GM19468 (cell line): ENCODE measurements around the gene SPEG.

Experiments
- ATAC-seq: cut with Tn5 transposase; IDR thresholded peaks from one replicate; pipeline ENCODE4 v1.9.1; 2021; ENCODE audit warnings: mild to moderate bottlenecking, moderate library complexity, moderate number of reproducible peaks; ENCODE audit not compliant: unreplicated experiment; ENCODE audit errors: extremely low read depth

The SPEG gene

DNA sequence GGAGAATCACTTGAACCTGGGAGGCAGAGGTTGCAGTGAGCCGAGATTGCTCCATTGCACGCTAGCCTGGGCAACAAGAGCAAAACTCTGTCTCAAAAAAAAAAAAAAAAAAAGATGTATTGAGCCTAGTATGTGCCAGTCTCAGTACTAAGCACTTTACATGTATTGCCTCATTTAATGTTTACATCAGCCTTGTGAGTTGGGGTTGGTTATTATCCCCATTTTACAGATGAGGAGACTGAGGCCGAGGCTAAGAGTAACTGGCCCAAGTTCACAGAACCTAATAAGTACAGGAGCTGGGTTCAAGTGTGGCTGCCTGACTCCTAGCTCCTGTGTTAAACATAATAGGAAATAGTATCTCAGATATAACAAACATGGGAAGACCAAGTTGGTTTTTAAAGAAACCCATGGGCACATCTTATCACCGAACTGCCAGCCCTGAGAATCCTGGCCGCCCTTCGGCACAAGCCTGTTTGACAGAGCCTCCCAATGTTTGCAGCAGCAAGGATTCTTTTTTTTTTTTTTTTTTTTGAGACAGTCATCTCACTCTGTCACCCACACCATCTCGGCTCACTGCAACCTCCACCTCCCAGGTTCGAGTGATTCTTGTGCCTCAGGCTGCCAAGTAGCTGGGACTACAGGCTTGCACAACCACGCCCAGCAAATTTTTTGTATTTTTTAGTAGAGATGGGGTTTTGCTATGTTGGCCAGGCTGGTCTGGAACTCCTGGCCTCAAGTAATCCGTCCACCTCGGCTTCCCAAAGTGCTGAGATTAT is 39.8 kb downstream of the SPEG start:
- no peak for ATAC-seq

- no peak for ATAC-seq
These were observed 40.6 kb downstream of the SPEG start for GRCh38 chr2:219475278-219475677.

DNA sequence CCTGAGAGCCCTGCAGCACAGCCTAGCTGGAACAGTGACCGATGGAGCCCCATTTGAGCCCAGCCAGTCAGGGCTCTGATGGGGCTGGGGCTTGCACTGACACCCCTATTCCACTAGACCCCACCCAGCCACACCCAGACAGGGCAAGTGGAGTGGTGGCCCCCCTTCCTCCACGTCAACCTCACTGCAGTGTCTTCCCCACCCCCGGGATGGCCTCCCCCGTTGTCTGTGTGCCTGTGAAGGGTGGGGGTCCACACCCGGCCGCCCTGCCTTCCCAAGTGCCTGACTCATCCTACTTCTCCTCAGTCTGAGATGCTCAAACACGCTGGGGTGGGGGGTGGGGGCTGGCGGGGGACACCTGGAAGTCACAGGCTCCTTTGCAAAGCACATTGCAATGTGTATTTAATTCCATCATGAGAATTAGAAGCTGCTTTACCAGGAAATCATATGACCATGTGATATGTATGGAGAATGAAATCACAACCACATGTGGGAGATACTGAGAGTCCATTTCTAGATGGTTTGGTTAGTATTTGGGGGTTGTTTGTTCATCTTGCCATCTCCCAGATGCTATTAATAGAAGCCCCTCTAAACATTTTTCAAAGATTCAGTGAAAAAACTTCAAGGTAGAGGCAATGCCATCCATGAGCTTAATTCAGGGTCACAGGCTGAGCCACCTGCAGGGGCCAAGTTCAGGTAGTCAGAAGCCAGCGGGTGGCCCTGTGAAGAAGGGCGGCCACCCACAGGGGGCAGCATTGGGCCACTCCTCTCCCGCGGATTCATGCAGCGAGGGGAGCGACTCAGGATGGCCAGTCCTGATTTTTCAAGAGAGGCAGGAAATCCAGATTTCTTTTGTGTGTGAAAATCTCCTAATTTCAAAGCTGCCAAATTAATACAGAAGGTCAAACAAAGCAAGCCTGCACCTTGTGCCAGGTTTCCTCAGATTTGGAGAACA is 41.3 kb downstream of the SPEG start:
- ATAC-seq: no peak

DNA sequence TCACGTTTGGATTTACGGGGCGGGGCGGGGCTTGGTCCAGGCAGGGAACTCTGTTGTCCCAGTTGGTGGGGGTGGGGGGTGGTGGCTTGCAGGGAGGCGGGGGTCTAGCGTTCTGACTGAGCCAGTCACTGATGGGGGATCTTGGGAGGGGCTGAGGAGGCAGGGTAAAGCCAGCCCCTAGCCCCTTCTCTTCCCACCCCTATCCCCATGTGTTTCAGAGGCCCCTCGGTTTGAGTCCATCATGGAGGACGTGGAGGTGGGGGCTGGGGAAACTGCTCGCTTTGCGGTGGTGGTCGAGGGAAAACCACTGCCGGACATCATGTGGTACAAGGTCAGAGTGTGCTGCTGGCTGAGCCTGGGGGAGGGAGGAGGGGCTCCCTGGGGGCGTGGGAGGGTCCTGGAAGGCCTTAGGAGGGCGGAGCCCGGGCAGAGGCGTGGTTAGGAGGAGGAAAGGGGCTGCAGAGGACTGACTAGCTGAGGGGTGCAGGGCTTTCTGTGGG is 42.1 kb downstream of the SPEG start:
- no peak for ATAC-seq

DNA sequence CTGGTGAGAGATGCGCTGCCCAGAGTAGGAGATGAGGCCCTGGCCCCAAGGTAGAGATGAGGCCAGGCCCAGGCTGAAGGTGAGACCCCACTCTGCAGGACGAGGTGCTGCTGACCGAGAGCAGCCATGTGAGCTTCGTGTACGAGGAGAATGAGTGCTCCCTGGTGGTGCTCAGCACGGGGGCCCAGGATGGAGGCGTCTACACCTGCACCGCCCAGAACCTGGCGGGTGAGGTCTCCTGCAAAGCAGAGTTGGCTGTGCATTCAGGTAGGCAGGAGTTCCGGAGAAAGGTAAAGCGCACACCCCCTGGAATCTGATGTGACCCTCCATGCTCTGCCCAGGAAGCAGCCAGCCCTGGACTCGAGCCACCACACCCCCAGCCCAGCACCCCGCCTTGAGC is 42.5 kb downstream of the SPEG start:
- ATAC-seq: no peak

- ATAC-seq: no peak
These were observed 43.2 kb downstream of the SPEG start for GRCh38 chr2:219477815-219478214.

DNA sequence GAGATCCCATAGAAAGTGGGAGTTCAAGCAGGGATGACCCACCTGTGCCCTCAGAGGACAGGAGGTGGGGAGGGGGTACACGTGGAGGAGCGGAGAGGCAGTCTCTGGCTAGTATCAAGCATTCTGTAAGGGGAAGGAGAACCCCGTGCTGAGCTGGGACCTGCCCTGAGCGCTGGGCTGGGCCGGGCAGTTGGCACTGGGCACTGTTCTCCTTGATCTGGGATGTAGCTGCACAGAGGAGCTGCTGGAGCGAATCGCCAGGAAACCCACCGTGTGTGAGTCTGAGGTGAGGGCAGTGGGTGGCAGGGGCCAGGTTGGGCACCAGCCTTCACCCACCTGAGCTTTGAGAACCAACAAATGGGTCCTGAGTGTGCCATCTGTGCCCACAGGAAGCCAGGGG is 44.3 kb downstream of the SPEG start:
- ATAC-seq: no peak

GRCh38 chr2:219480004-219480403 is 45.4 kb downstream of the SPEG start:
- no peak for ATAC-seq

- ATAC-seq: no peak
These were observed 48.2 kb downstream of the SPEG start for GRCh38 chr2:219482674-219483405.

DNA sequence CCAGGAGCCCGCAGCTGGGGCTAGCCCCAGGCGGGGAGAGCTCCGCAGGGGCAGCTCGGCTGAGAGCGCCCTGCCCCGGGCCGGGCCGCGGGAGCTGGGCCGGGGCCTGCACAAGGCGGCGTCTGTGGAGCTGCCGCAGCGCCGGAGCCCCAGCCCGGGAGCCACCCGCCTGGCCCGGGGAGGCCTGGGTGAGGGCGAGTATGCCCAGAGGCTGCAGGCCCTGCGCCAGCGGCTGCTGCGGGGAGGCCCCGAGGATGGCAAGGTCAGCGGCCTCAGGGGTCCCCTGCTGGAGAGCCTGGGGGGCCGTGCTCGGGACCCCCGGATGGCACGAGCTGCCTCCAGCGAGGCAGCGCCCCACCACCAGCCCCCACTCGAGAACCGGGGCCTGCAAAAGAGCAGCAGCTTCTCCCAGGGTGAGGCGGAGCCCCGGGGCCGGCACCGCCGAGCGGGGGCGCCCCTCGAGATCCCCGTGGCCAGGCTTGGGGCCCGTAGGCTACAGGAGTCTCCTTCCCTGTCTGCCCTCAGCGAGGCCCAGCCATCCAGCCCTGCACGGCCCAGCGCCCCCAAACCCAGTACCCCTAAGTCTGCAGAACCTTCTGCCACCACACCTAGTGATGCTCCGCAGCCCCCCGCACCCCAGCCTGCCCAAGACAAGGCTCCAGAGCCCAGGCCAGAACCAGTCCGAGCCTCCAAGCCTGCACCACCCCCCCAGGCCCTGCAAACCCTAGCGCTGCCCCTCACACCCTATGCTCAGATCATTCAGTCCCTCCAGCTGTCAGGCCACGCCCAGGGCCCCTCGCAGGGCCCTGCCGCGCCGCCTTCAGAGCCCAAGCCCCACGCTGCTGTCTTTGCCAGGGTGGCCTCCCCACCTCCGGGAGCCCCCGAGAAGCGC is 49.1 kb downstream of the SPEG start:
- ATAC-seq: no peak

DNA sequence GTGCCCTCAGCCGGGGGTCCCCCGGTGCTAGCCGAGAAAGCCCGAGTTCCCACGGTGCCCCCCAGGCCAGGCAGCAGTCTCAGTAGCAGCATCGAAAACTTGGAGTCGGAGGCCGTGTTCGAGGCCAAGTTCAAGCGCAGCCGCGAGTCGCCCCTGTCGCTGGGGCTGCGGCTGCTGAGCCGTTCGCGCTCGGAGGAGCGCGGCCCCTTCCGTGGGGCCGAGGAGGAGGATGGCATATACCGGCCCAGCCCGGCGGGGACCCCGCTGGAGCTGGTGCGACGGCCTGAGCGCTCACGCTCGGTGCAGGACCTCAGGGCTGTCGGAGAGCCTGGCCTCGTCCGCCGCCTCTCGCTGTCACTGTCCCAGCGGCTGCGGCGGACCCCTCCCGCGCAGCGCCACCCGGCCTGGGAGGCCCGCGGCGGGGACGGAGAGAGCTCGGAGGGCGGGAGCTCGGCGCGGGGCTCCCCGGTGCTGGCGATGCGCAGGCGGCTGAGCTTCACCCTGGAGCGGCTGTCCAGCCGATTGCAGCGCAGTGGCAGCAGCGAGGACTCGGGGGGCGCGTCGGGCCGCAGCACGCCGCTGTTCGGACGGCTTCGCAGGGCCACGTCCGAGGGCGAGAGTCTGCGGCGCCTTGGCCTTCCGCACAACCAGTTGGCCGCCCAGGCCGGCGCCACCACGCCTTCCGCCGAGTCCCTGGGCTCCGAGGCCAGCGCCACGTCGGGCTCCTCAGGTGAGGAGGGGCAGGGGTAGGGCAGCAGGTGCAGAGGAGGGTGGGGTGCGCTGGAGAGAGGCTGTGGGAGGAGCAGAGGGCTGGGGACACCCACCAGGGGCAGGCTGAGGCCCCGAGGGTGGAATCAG is 49.9 kb downstream of the SPEG start:
- ATAC-seq: no peak

DNA sequence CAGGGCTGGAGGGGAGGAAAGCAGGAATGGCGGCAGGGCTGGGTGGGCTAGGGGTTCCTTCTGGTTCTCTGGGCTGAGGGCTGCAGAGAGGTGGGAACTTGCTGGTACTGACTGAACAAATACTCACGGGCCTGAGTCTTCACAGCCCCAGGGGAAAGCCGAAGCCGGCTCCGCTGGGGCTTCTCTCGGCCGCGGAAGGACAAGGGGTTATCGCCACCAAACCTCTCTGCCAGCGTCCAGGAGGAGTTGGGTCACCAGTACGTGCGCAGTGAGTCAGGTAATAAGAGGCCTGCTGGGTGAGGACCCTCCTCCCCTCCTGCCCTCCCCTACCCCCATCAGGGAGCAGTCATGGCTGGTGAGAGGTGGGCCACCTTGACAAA is 50.5 kb downstream of the SPEG start:
- ATAC-seq: no peak

GRCh38 chr2:219486380-219486959 is 51.8 kb downstream of the SPEG start:
- ATAC-seq: no peak

- no peak for ATAC-seq
These were observed 53.7 kb downstream of the SPEG start for GRCh38 chr2:219488149-219488843.

DNA sequence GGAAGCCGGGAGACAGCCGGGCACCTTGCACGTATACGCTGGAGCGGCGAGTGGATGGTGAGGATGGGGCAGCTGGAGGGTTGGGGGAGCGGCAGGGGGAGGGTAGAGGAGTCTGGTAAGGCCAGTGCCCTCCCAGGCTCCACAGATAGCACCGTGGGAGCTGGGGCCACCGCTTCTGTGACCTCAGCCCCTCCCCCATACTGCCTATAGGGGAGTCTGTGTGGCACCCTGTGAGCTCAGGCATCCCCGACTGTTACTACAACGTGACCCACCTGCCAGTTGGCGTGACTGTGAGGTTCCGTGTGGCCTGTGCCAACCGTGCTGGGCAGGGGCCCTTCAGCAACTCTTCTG is 54.2 kb downstream of the SPEG start:
- no peak for ATAC-seq

GRCh38 chr2:219489315-219489714 is 54.7 kb downstream of the SPEG start:
- no peak for ATAC-seq

GRCh38 chr2:219490186-219490585 is 55.5 kb downstream of the SPEG start:
- no peak for ATAC-seq

- ATAC-seq: no peak
These were observed 56.0 kb downstream of the SPEG start for GRCh38 chr2:219490600-219491130.
